SU-DHL-6 (cell line): ENCODE data around the gene INO80.

Experiments
- H2AFZ ChIP-seq: fragments of 200-600 bp; sonication (generic); 2 replicates; pipeline ENCODE4 v1.6.1; 2014; ENCODE audit warnings: low read depth, mild to moderate bottlenecking, moderate library complexity, mixed read lengths, antibody characterized with exemption, low read length; ENCODE audit not compliant: severe bottlenecking
- H3F3A ChIP-seq: fragments of 200-600 bp; shearing (Covaris generic); 2 replicates; pipeline ENCODE4 v1.6.0; 2016; ENCODE audit warnings: antibody characterized with exemption, mild to moderate bottlenecking; ENCODE audit not compliant: insufficient read depth
- H3K27ac ChIP-seq: fragments of 200-600 bp; sonication (generic); 2 replicates; pipeline ENCODE4 v1.5.1; 2016; ENCODE audit warnings: low read depth, mild to moderate bottlenecking, low read length, moderate library complexity, mixed read lengths
- H3K27me3 ChIP-seq: fragments of 200-600 bp; sonication (generic), shearing (Covaris generic); 2 replicates; pipeline ENCODE4 v1.6.0; 2014; ENCODE audit warnings: mild to moderate bottlenecking, low read length
- H3K36me3 ChIP-seq: fragments of 200-600 bp; sonication (generic); 2 replicates; pipeline ENCODE4 v1.6.1; 2014; ENCODE audit warnings: mild to moderate bottlenecking, low read length, mixed read lengths
- H3K4me2 ChIP-seq: fragments of 300-600, 200-600 bp; shearing (Covaris generic), sonication (generic); 2 replicates; pipeline ENCODE4 v1.6.0; 2014; ENCODE audit warnings: low read length, low read depth, mild to moderate bottlenecking; ENCODE audit not compliant: poor library complexity, severe bottlenecking
- H3K4me3 ChIP-seq: fragments of 200-600 bp; sonication (generic); 2 replicates; pipeline ENCODE4 v1.5.1; 2014; ENCODE audit warnings: antibody characterized with exemption, low read length, mild to moderate bottlenecking, mixed read lengths; ENCODE audit not compliant: insufficient read depth, poor library complexity, severe bottlenecking
- H3K79me2 ChIP-seq: fragments of 200-600 bp; sonication (generic); 2 replicates; pipeline ENCODE4 v1.6.1; 2014; ENCODE audit warnings: mild to moderate bottlenecking, low read length, moderate library complexity; ENCODE audit not compliant: insufficient read depth
- H3K9ac ChIP-seq: fragments of 200-600 bp; sonication (generic); 2 replicates; pipeline ENCODE4 v1.7.0; 2014; ENCODE audit warnings: mild to moderate bottlenecking, low read length
- H3K9me2 ChIP-seq: fragments of 200-600 bp; sonication (generic); replicated peaks from 2 replicates; pipeline ENCODE4 v1.6.1; 2014; ENCODE audit warnings: low read length; ENCODE audit not compliant: insufficient read depth
- H3K9me3 ChIP-seq: fragments of 200-600 bp; sonication (generic); 2 replicates; pipeline ENCODE4 v1.6.1; 2014; ENCODE audit warnings: low read length, mixed read lengths; ENCODE audit not compliant: insufficient read depth
- H4K20me1 ChIP-seq: fragments of 200-600 bp; sonication (generic); 2 replicates; pipeline ENCODE4 v1.6.1; 2014; ENCODE audit warnings: low read depth, mild to moderate bottlenecking, antibody characterized with exemption, low read length, moderate library complexity, mixed read lengths
- CTCF ChIP-seq: fragments of 200-600 bp; sonication (generic); IDR thresholded peaks from one replicate; pipeline ENCODE4 v1.5.1; 2017; ENCODE audit warnings: antibody characterized with exemption, mild to moderate bottlenecking, low read length, moderate library complexity; ENCODE audit not compliant: insufficient read depth, poor library complexity, severe bottlenecking
- EZH2phosphoT487 ChIP-seq: fragments of 200-600 bp; sonication (generic), shearing (Covaris generic); conservative IDR thresholded peaks from 2 replicates; pipeline ENCODE4 v1.6.1; 2018; ENCODE audit warnings: mild to moderate bottlenecking, antibody characterized with exemption, low read length, moderate library complexity, mixed read lengths

The INO80 gene

GRCh38 chr15:40936709-40937666 lies 179.1 kb downstream of the INO80 start:
- TF ChIP-seq EZH2phosphoT487 = no peak
- H4K20me1 ChIP-seq = no peaks in the 10 kb centered on the region
- no peaks in the 10 kb centered on the region for H3K9me3 ChIP-seq
- H3K4me3 ChIP-seq = no peak overlapping the region
- no peaks in the 10 kb centered on the region for H3K79me2 ChIP-seq
- no peak overlapping the region for H3K4me2 ChIP-seq
- H2AFZ ChIP-seq = no peak overlapping the region
- no peak overlapping the region for H3K27ac ChIP-seq
- H3F3A ChIP-seq = no peaks in the 10 kb centered on the region
- H3K9me2 ChIP-seq = no peaks in the 10 kb centered on the region
- no peak overlapping the region for H3K9ac ChIP-seq
- no peaks in the 10 kb centered on the region for H3K27me3 ChIP-seq
- H3K36me3 ChIP-seq = no peaks in the 10 kb centered on the region

GRCh38 chr15:40936234-40936708 lies 179.8 kb downstream of the INO80 start:
- no peak for TF ChIP-seq CTCF
- no peak for TF ChIP-seq EZH2phosphoT487
- H3K27ac ChIP-seq = no peak overlapping the region
- H3K79me2 ChIP-seq = no peaks in the 10 kb centered on the region
- no peaks in the 10 kb centered on the region for H3F3A ChIP-seq
- no peak overlapping the region for H3K9ac ChIP-seq
- H3K36me3 ChIP-seq = no peaks in the 10 kb centered on the region
- no peaks in the 10 kb centered on the region for H4K20me1 ChIP-seq
- no peak overlapping the region for H3K4me3 ChIP-seq
- no peaks in the 10 kb centered on the region for H3K9me3 ChIP-seq
- H3K4me2 ChIP-seq = no peak overlapping the region
- no peaks in the 10 kb centered on the region for H3K9me2 ChIP-seq
- no peak overlapping the region for H2AFZ ChIP-seq
- H3K27me3 ChIP-seq = no peaks in the 10 kb centered on the region

GRCh38 chr15:40934457-40934856 lies 181.6 kb downstream of the INO80 start:
- Histone ChIP-seq H3K9ac (no peak overlapping the region), H3K27me3 (no peaks in the 10 kb centered on the region), H3K79me2 (no peaks in the 10 kb centered on the region), H3F3A (no peaks in the 10 kb centered on the region), H3K36me3 (no peaks in the 10 kb centered on the region), H2AFZ (no peak overlapping the region), H3K9me3 (no peaks in the 10 kb centered on the region), H4K20me1 (no peaks in the 10 kb centered on the region), H3K4me3 (no peak overlapping the region), H3K27ac (no peak overlapping the region), H3K9me2 (no peaks in the 10 kb centered on the region), H3K4me2 (no peak overlapping the region)
- no peak for TF ChIP-seq EZH2phosphoT487
- TF ChIP-seq CTCF = no peak

GRCh38 chr15:40933517-40933902 lies 182.6 kb downstream of the INO80 start:
- no peaks in the 10 kb centered on the region for H3K79me2 ChIP-seq
- TF ChIP-seq EZH2phosphoT487 (no peak), CTCF (no peak)

More at GRCh38 chr15:40933517-40933902, 182.6 kb downstream of the INO80 start:
- Histone ChIP-seq H3K36me3 (no peaks in the 10 kb centered on the region), H3K9me3 (no peaks in the 10 kb centered on the region), H3F3A (no peaks in the 10 kb centered on the region), H3K27me3 (no peaks in the 10 kb centered on the region), H3K9me2 (no peaks in the 10 kb centered on the region), H3K27ac (no peak overlapping the region), H3K9ac (no peak overlapping the region), H2AFZ (no peak overlapping the region), H4K20me1 (no peaks in the 10 kb centered on the region), H3K4me2 (no peak overlapping the region), H3K4me3 (no peak overlapping the region)
